Measurements from ENCODE around the gene SSU72. TPM values are rescaled to one million over a fixed set of nuclear protein-coding genes. Genes with fewer than 3 reads are reported as not detected.

The SSU72 gene
- total and polyA plus RNA-seq, 2 donors (not counting 1 experiment from before 2014, with no cell fraction given) = 65.1 to 127 TPM

DNA sequence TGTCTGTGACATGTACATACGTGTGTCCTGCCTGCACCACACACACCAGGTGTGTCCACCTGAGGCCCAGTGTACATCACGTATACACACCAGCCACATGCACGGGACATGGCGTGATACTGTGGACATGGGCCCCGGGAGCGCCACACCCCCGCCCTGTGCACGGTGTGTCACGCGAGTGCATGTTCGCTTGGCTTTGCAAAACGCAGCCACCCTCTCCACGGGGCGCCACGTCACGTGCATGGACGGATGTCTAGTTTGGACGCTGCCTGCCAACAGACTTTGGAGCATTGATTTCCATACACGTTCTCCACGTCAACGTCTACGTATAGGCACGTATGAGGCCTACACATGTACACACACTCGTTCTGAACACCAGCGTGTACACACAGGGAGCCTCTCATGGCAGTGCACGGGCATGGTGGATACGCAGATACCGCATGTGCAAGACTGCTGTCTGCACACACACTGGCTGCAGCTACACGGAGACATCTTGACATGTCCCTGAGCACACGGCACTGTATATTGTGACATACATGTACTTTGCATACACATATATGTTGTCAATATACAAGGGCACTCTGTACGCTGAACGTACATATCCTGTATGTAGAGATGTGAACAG is 36.9 kb downstream of the SSU72 start:
- H3K4me1 ChIP-seq (ENCODE audit: control insufficient read depth, extremely low read depth, insufficient read depth, low read length) = peaks cover 6% of the 10 kb centered on the region
- no peak overlapping the region for H3K9ac ChIP-seq (ENCODE audit: insufficient read depth, low read length)
- TF ChIP-seq, protein P1, sequence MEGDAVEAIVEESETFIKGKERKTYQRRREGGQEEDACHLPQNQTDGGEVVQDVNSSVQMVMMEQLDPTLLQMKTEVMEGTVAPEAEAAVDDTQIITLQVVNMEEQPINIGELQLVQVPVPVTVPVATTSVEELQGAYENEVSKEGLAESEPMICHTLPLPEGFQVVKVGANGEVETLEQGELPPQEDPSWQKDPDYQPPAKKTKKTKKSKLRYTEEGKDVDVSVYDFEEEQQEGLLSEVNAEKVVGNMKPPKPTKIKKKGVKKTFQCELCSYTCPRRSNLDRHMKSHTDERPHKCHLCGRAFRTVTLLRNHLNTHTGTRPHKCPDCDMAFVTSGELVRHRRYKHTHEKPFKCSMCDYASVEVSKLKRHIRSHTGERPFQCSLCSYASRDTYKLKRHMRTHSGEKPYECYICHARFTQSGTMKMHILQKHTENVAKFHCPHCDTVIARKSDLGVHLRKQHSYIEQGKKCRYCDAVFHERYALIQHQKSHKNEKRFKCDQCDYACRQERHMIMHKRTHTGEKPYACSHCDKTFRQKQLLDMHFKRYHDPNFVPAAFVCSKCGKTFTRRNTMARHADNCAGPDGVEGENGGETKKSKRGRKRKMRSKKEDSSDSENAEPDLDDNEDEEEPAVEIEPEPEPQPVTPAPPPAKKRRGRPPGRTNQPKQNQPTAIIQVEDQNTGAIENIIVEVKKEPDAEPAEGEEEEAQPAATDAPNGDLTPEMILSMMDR (conservative IDR thresholded peaks at IDR 0.05 in 1 of 2, IDR thresholded peaks at IDR 0.05 in 1 of 2; ENCODE audit: low read depth in 1 of 2, low read length in 2 of 2) = no peak
- no peak for TF ChIP-seq EZH2 (IDR thresholded peaks at IDR 0.05; ENCODE audit: low read length, missing control alignments)
- H3K4me3 ChIP-seq (replicated peaks in 1 of 4; ENCODE audit: control extremely low read depth in 1 of 4, insufficient read depth in 1 of 4, low read depth in 3 of 4, low read length in 4 of 4) = no peak overlapping the region
- no peak overlapping the region for H3K4me2 ChIP-seq (ENCODE audit: extremely low read depth, insufficient read depth, low read length)
- H3K79me2 ChIP-seq (ENCODE audit: control insufficient read depth, insufficient read depth, low read length) = peaks cover 26% of the 10 kb centered on the region
- no peak overlapping the region for H3K27ac ChIP-seq (ENCODE audit: insufficient read depth, low read length)
- no peak overlapping the region for H2AFZ ChIP-seq (ENCODE audit: low read length)
- H4K20me1 ChIP-seq (ENCODE audit: control insufficient read depth, extremely low read depth, insufficient read depth, low read length) = peaks cover 3% of the 10 kb centered on the region
- DNase-seq (ENCODE audit: low read depth in 2 of 2) = no peak
- H3K9me3 ChIP-seq (ENCODE audit: control insufficient read depth, insufficient read depth, low read depth, low read length) = no peaks in the 10 kb centered on the region
- peaks cover 26% of the 10 kb centered on the region for H3K36me3 ChIP-seq (ENCODE audit: control insufficient read depth, insufficient read depth, low read length)
- H3K27me3 ChIP-seq (ENCODE audit: control insufficient read depth, insufficient read depth, low read length) = no peaks in the 10 kb centered on the region

DNA sequence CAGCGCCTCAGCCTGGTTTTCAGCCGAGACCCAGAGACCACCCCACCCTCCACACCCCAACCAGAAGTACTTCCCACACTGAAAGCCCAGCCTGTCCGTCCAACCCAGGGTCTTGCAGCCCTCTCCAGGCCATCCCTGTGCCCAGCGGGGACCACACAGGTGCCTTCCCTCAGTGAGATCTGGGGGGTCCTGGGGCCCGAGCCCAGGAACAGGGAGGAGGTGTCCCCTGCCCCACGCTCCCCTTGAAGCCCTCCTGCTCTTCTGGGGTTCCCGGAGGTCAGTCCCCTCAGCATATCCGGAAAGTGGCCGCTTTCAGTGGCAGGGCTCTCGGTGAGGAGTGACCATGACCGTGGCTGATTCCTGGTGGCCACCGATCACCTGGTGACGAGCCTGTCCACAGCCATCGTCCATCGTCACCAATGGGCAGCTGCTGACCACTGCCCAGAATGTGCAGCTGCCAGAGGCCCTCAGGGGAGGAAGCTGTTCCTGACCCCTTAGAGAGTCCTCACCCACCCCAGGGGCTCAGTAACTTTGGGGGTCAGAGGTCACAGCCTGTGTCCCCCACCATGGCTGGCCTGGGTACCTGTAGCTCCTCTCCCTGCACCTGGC is 37.6 kb downstream of the SSU72 start:
- Histone ChIP-seq H3K4me3 (replicated peaks in 1 of 4; ENCODE audit: control extremely low read depth in 1 of 4, insufficient read depth in 1 of 4, low read depth in 3 of 4, low read length in 4 of 4) (no peak overlapping the region), H3K9me3 (ENCODE audit: control insufficient read depth, insufficient read depth, low read depth, low read length) (no peaks in the 10 kb centered on the region), H3K79me2 (ENCODE audit: control insufficient read depth, insufficient read depth, low read length) (peaks cover 26% of the 10 kb centered on the region), H3K27me3 (ENCODE audit: control insufficient read depth, insufficient read depth, low read length) (no peaks in the 10 kb centered on the region), H3K4me1 (ENCODE audit: control insufficient read depth, extremely low read depth, insufficient read depth, low read length) (peaks cover 6% of the 10 kb centered on the region), H2AFZ (ENCODE audit: low read length) (no peak overlapping the region), H4K20me1 (ENCODE audit: control insufficient read depth, extremely low read depth, insufficient read depth, low read length) (peaks cover 3% of the 10 kb centered on the region), H3K9ac (ENCODE audit: insufficient read depth, low read length) (no peak overlapping the region), H3K27ac (ENCODE audit: insufficient read depth, low read length) (no peak overlapping the region), H3K4me2 (ENCODE audit: extremely low read depth, insufficient read depth, low read length) (no peak overlapping the region), H3K36me3 (ENCODE audit: control insufficient read depth, insufficient read depth, low read length) (peaks cover 22% of the 10 kb centered on the region)
- DNase-seq (ENCODE audit: low read depth in 2 of 2) = no peak
- TF ChIP-seq, protein P1 (conservative IDR thresholded peaks at IDR 0.05 in 1 of 2, IDR thresholded peaks at IDR 0.05 in 1 of 2; ENCODE audit: low read depth in 1 of 2, low read length in 2 of 2) = no peak
- no peak for TF ChIP-seq EZH2 (IDR thresholded peaks at IDR 0.05; ENCODE audit: low read length, missing control alignments)

DNA sequence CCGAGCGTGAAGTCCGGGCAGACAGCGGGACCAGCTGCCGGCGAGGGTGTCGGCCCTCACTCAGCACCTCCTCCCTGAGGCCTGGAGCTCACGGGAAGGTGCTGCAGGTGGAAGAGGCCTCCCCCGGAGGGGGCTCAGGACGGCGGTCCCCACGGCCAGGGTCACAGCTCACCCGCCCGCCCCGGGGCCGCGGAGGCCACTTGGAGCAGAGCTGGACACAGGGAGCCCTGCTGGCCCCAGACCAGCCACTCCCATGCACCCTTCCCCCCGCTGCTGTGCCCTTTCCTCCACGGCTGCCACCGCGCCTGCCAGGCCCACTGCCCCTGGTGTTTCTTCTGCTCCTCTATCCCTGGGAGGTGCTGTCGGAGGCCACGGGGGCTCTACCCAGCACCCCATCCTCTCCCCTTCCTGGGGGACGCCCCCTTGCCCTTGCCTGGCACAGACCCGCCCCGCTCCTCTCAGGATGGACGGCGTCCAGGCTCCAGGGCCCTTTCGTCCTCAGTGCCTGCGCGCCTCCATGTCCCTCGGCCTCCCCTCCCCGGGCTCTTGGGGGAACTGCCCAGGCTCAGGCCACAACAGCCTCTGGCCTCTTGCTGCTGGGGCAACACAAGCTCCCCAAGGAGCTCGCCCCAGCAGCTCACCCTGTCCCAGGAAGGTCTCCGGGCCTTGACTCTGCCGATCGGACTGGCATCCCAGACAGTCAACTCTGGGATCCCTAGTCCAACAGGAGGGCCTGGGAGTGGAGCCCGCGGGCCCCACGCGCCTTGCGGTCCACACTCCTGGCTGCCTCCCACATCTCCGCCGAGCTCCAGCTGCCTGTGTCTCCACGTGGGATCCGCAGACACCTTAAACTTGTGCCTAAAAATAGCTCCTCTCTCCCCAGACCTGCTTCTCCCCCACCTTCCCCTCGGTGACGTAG is 38.4 kb downstream of the SSU72 start:
- no peak for DNase-seq (ENCODE audit: low read depth in 2 of 2)
- no peak overlapping the region for H3K4me3 ChIP-seq (replicated peaks in 1 of 4; ENCODE audit: control extremely low read depth in 1 of 4, insufficient read depth in 1 of 4, low read depth in 3 of 4, low read length in 4 of 4)
- no peak for TF ChIP-seq EZH2 (IDR thresholded peaks at IDR 0.05; ENCODE audit: low read length, missing control alignments)
- TF ChIP-seq, protein P1 (conservative IDR thresholded peaks at IDR 0.05 in 1 of 2, IDR thresholded peaks at IDR 0.05 in 1 of 2; ENCODE audit: low read depth in 1 of 2, low read length in 2 of 2) = no peak
- H3K4me2 ChIP-seq (ENCODE audit: extremely low read depth, insufficient read depth, low read length) = no peak overlapping the region
- peaks cover 26% of the 10 kb centered on the region for H3K79me2 ChIP-seq (ENCODE audit: control insufficient read depth, insufficient read depth, low read length)
- H3K36me3 ChIP-seq (ENCODE audit: control insufficient read depth, insufficient read depth, low read length) = peaks cover 21% of the 10 kb centered on the region
- no peaks in the 10 kb centered on the region for H3K9me3 ChIP-seq (ENCODE audit: control insufficient read depth, insufficient read depth, low read depth, low read length)
- no peak overlapping the region for H2AFZ ChIP-seq (ENCODE audit: low read length)
- H3K9ac ChIP-seq (ENCODE audit: insufficient read depth, low read length) = no peak overlapping the region
- H3K4me1 ChIP-seq (ENCODE audit: control insufficient read depth, extremely low read depth, insufficient read depth, low read length) = peaks cover 6% of the 10 kb centered on the region
- H3K27ac ChIP-seq (ENCODE audit: insufficient read depth, low read length) = no peak overlapping the region
- no peaks in the 10 kb centered on the region for H3K27me3 ChIP-seq (ENCODE audit: control insufficient read depth, insufficient read depth, low read length)
- peaks cover 3% of the 10 kb centered on the region for H4K20me1 ChIP-seq (ENCODE audit: control insufficient read depth, extremely low read depth, insufficient read depth, low read length)

Data from fibroblast of lung (primary cell).